ENCODE measurements around the gene SLC38A10. TPM values are rescaled to one million over a fixed set of nuclear protein-coding genes. Genes with fewer than 3 reads are reported as not detected.

SLC38A10 gene
- total RNA-seq, 1 experiment from 2014 or later, result 75.1 TPM

- Histone ChIP-seq H3K27ac (ENCODE audit: low read depth, low read length, poor library complexity, severe bottlenecking) (no peak overlapping the region), H3K36me3 (ENCODE audit: insufficient read depth, low read length, poor library complexity, severe bottlenecking) (no peaks in the 10 kb centered on the region), H3K27me3 (replicated peaks; ENCODE audit: insufficient read depth, low read depth, low read length, poor library complexity) (no peaks in the 10 kb centered on the region), H3K4me3 (ENCODE audit: low read depth, low read length, poor library complexity, severe bottlenecking) (no peak overlapping the region), H3K4me1 (ENCODE audit: insufficient read depth, low read length, poor library complexity, severe bottlenecking) (peaks cover 4% of the 10 kb centered on the region), H3K9me3 (ENCODE audit: low read depth, low read length, poor library complexity, severe bottlenecking) (no peaks in the 10 kb centered on the region)
- ChIA-PET CTCF (no interaction called here), POLR2A (ENCODE audit: low non-redundant PET) (no interaction called here)
- no peak for TF ChIP-seq EZH2 (IDR thresholded peaks at IDR 0.05; ENCODE audit: borderline replicate concordance, low read depth, low read length, poor library complexity, severe bottlenecking)
- intact Hi-C loops (cut with micrococcal nuclease; ENCODE audit: unreplicated experiment), result no loop called here
- no peak for DNase-seq (ENCODE audit: low spot score)
- no TSS peak for BruUV-seq (replicated peaks)
Observed at GRCh38 chr17:81329927-81330883, 35.1 kb upstream of the SLC38A10 start.

- Histone ChIP-seq H3K36me3 (ENCODE audit: insufficient read depth, low read length, poor library complexity, severe bottlenecking) (no peaks in the 10 kb centered on the region), H3K9me3 (ENCODE audit: low read depth, low read length, poor library complexity, severe bottlenecking) (no peaks in the 10 kb centered on the region), H3K27ac (ENCODE audit: low read depth, low read length, poor library complexity, severe bottlenecking) (no peak overlapping the region), H3K4me1 (ENCODE audit: insufficient read depth, low read length, poor library complexity, severe bottlenecking) (peaks cover 4% of the 10 kb centered on the region), H3K27me3 (replicated peaks; ENCODE audit: insufficient read depth, low read depth, low read length, poor library complexity) (no peaks in the 10 kb centered on the region), H3K4me3 (ENCODE audit: low read depth, low read length, poor library complexity, severe bottlenecking) (no peak overlapping the region)
- BruUV-seq (replicated peaks), result no TSS peak
- no peak for TF ChIP-seq EZH2 (IDR thresholded peaks at IDR 0.05; ENCODE audit: borderline replicate concordance, low read depth, low read length, poor library complexity, severe bottlenecking)
- TF ChIP-seq, protein P1, sequence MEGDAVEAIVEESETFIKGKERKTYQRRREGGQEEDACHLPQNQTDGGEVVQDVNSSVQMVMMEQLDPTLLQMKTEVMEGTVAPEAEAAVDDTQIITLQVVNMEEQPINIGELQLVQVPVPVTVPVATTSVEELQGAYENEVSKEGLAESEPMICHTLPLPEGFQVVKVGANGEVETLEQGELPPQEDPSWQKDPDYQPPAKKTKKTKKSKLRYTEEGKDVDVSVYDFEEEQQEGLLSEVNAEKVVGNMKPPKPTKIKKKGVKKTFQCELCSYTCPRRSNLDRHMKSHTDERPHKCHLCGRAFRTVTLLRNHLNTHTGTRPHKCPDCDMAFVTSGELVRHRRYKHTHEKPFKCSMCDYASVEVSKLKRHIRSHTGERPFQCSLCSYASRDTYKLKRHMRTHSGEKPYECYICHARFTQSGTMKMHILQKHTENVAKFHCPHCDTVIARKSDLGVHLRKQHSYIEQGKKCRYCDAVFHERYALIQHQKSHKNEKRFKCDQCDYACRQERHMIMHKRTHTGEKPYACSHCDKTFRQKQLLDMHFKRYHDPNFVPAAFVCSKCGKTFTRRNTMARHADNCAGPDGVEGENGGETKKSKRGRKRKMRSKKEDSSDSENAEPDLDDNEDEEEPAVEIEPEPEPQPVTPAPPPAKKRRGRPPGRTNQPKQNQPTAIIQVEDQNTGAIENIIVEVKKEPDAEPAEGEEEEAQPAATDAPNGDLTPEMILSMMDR (conservative IDR thresholded peaks at IDR 0.05; ENCODE audit: low read depth, low read length), result no peak
- ChIA-PET POLR2A (ENCODE audit: low non-redundant PET) (no interaction called here), CTCF (no interaction called here)
- no peak for DNase-seq (ENCODE audit: low spot score)
- intact Hi-C loops (cut with micrococcal nuclease; ENCODE audit: unreplicated experiment), result no loop called here
Observed at GRCh38 chr17:81328978-81329926, 34.1 kb upstream of the SLC38A10 start.

GRCh38 chr17:81328489-81328888 is 33.4 kb upstream of the SLC38A10 start:
- Histone ChIP-seq H3K36me3 (ENCODE audit: insufficient read depth, low read length, poor library complexity, severe bottlenecking) (no peaks in the 10 kb centered on the region), H3K9me3 (ENCODE audit: low read depth, low read length, poor library complexity, severe bottlenecking) (no peaks in the 10 kb centered on the region), H3K27ac (ENCODE audit: low read depth, low read length, poor library complexity, severe bottlenecking) (no peak overlapping the region), H3K4me1 (ENCODE audit: insufficient read depth, low read length, poor library complexity, severe bottlenecking) (peaks cover 4% of the 10 kb centered on the region), H3K27me3 (replicated peaks; ENCODE audit: insufficient read depth, low read depth, low read length, poor library complexity) (no peaks in the 10 kb centered on the region), H3K4me3 (ENCODE audit: low read depth, low read length, poor library complexity, severe bottlenecking) (no peak overlapping the region)
- no TSS peak for BruUV-seq (replicated peaks)
- no peak for DNase-seq (ENCODE audit: low spot score)
- CTCF ChIA-PET, result no interaction called here
- intact Hi-C loops (cut with micrococcal nuclease; ENCODE audit: unreplicated experiment), result no loop called here
- no peak for TF ChIP-seq EZH2 (IDR thresholded peaks at IDR 0.05; ENCODE audit: borderline replicate concordance, low read depth, low read length, poor library complexity, severe bottlenecking)
- TF ChIP-seq, protein P1 (conservative IDR thresholded peaks at IDR 0.05; ENCODE audit: low read depth, low read length), result no peak
- POLR2A ChIA-PET (ENCODE audit: low non-redundant PET), result no interaction called here
